T-helper 9 cell (primary cell): ENCODE data around the gene GYG2.
"Not testable (repeated sequence)": the region's sequence is repeated elsewhere in the genome, so short reads cannot be mapped to it uniquely, and the experiment has no call there.

Source experiments
- DNase-seq: peaks from one replicate; pipeline ENCODE4 v3.0.0-alpha.2; 2020

The GYG2 gene

GRCh38 chrX:2874222-2875135 lies 45.7 kb downstream of the GYG2 start:
- no peak for DNase-seq

GRCh38 chrX:2875136-2875481 lies 46.4 kb downstream of the GYG2 start:
- DNase-seq = no peak

- no peak for DNase-seq
These were observed 47.2 kb downstream of the GYG2 start for GRCh38 chrX:2875798-2876399.

- no peak for DNase-seq
These were observed 49.8 kb downstream of the GYG2 start for GRCh38 chrX:2878563-2878962.

DNA sequence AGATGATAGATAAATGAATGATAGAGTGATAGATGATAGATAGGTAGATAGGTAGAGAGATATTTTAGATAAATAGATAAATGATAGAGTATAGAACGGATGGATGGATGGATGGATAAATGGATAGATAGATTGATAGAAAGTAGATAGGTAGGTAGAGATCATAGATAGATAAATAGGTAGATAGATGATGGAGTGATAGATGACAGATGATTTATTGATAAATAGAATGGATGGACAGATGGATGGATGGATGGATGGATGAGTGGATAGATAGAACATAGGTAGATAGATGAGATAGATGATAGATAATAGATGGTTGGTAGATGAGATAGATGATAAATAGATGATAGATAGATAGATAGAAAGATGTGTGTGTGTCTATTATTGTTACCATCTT lies 50.9 kb downstream of the GYG2 start:
- no peak for DNase-seq

DNA sequence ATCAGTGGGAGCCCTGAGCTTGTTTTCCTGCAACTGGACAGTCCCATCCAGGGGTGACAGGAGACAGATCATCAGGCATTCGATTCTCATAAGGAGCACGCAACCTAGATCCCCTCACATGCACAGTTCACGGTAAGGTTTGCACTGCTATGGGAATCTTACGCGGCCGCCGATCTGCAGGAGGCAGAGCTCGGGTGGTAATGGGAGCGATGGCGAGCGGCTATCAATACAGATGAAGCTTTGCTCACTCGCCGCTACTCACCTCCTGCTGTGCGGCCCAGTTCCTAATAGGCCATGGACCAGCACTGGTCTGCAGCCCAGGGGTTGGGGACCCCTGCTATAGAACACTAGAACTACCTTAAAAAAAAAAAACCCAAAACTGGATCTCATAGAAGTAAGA lies 55.0 kb downstream of the GYG2 start:
- DNase-seq = no peak

DNA sequence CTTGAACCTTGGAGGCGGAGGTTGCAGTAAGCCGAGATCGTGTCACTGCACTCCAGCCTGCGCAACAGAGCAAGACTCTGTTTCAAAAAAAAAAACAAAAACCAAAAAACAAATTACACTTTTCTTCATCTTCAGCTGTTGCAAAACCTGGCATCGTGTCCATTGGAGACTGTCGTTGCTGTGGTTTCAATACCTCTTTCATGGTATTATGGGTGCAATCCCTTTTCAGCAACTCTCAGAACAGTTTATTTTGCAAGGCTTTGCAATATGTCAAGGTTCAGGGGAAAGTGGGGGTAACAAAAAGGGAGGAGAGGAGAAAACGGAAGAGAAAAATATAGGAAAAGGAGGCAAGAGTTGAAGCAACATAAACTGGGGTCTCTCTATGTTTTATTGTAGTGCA lies 59.6 kb downstream of the GYG2 start:
- DNase-seq = no peak

GRCh38 chrX:2889045-2889605 lies 60.4 kb downstream of the GYG2 start:
- DNase-seq = no peak

DNA sequence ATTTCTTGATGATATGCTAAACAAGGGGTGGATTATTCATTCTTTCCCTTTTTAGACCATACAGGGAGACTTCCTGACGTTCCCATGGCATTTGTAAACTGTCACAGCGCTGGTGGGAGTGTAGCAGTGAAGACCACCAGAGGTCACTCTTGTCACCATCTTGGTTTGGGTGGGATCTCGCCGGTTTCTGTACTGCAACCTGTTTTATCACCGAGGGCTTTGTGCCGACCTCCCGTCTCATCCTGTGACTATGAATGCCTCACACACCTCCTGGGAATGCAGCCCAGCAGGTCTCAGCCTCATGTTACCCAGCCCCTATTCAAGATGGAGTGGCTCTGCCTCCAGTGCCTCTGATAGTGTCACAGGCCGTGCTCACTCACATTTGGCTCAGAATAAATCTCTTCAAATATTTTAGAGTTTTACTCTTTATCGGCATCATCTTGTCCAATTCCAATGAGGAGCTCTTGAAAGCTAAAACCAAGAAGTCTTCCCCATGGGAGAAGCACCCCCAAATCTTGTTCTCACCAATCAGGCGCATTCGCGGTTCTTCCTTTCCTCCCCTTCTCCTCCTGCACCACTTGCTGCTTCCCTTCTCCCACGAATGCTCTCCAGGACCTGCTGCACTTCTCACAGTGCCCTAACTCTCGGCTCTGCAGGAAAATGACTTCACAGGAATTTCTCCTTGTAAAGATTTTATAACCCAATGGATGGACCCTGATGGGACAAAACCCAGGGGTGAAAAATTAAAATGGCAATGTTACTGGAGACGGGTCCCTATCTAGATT lies 61.2 kb downstream of the GYG2 start:
- not testable (repeated sequence) for DNase-seq

DNA sequence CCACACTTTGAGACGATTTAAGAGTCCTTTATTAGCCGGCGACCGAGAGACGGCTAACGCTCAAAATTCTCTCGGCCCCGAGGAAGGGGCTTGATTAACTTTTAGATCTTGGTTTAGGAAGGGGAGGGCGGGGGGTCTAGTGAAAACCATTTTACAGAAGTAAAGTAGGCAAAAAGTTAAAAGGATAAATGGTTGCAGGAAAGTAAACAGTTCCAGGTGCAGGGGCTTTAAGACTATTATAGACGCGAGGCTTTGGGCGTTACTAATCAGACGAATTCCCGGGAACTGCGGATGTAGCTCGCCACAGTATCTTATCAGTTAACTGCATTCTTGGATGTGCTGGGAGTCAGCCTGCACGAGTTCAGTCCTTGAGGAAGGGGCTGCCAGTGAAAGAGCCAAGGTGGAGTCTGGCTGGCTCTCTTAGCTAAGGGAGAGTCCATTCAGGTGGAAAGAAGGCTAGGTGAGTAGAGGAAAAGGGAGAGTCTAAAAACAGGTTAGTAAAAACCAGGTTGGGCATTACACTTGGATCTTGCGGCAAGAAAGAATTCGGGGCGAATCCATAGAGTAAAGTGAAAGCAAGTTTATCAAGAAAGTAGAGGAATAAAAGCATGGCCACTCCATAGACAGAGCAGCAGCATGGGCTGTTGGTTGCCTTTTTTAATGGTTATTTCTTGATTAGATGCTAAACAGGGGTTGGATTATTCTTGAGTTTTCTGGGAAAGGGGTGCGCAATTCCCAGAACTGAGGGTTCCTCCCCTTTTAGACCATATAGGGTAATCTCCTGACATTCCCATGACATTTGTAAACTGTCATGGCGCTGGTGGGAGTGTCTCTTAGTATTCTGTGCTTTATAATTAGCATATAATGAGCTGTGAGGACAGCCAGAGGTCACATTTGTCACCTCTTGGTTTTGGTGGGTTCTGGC lies 62.1 kb downstream of the GYG2 start:
- not testable (repeated sequence) for DNase-seq

- DNase-seq = no peak
These were observed 64.1 kb downstream of the GYG2 start for GRCh38 chrX:2892816-2893215.

GRCh38 chrX:2894885-2895292 lies 66.2 kb downstream of the GYG2 start:
- DNase-seq = no peak

- no peak for DNase-seq
These were observed 68.6 kb downstream of the GYG2 start for GRCh38 chrX:2897311-2897689.

- not testable (repeated sequence) for DNase-seq
These were observed 69.2 kb downstream of the GYG2 start for GRCh38 chrX:2897690-2898623.

- DNase-seq = no peak
These were observed 70.2 kb downstream of the GYG2 start for GRCh38 chrX:2898846-2899512.

DNA sequence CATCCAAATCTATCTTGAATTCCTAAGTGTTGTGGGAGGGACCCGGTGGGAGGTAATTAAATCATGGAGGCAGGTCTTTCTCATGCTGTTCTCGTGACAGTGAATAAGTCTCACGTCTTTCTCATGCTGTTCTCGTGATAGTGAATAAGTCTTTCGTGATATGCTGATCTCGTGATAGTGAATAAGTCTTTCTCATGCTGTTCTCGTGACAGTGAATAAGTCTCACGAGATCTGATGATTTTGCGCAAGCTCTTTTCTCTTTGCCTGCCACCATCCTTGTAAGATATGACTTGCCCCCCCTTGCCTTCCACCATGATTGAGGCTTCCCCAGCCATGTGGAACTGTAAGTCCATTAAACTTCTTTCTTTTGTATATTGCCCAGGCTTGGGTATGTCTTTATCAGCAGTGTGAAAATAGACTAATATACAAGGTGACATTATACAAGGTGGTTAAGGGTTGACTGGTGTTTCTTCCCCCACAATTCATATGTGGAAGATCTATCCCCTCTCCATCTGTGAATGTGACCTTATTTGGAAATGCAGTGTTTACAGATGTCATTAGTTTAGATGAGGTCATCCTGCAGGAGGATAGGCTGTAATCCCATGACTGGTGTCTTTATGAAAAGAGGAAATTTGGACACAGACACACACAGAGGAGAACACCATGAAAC lies 72.8 kb downstream of the GYG2 start:
- no peak for DNase-seq

GRCh38 chrX:2902841-2903240 lies 74.1 kb downstream of the GYG2 start:
- DNase-seq = no peak

DNA sequence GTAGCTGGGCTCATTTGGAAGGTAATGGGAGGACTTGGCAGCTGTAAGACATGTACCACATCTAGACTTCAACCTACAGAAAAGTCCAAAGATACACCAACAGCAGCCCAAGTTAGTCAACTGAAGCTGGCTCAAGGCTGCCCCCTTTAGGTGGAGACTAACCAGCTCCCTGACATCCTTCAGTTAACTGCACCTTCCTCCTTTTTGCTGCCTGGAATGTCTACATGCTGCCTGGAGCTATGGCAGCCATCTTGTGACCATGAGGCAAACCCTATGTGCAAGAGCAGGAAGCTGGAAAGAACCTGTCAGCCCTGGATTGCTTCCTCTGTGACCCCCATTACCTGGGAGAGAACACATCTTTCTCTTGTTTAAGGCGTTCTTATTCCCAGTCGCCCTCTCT lies 74.6 kb downstream of the GYG2 start:
- DNase-seq = no peak

- no peak for DNase-seq
These were observed 78.6 kb downstream of the GYG2 start for GRCh38 chrX:2907295-2907694.

- DNase-seq = no peak
These were observed 79.5 kb downstream of the GYG2 start for GRCh38 chrX:2908125-2908685.
